Measurements from ENCODE around the gene MYL11. TPM values are rescaled to one million over a fixed set of nuclear protein-coding genes. Genes with fewer than 3 reads are reported as not detected.

Gene MYL11
- not detected in 2 replicates for total RNA-seq (ENCODE audit: low replicate concordance)

DNA sequence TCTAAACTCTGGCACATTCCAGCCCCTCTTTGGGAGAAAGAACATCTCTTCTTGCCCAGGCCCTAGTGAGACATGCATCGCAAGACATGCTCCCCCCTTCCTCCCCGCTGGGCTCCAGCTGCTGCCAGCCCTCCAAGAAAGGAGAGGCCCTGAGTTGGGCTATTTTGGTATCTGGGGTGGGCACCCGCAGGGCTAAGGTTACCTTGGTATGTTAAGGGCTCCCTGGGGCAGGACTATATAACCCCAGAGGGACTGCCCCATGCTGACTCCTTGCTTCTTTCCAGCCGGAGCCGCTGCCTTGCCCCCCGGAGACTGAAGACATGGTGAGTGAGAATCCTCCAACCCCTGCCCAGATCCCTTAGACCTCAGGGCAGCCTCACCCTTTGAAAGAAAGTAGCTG lies at the start of gene MYL11:
TSS of gene MYL11 (plus strand) at position 265 of the 400 bp plus-strand sequence. CDS start at position 321, 56 bp downstream.

DNA sequence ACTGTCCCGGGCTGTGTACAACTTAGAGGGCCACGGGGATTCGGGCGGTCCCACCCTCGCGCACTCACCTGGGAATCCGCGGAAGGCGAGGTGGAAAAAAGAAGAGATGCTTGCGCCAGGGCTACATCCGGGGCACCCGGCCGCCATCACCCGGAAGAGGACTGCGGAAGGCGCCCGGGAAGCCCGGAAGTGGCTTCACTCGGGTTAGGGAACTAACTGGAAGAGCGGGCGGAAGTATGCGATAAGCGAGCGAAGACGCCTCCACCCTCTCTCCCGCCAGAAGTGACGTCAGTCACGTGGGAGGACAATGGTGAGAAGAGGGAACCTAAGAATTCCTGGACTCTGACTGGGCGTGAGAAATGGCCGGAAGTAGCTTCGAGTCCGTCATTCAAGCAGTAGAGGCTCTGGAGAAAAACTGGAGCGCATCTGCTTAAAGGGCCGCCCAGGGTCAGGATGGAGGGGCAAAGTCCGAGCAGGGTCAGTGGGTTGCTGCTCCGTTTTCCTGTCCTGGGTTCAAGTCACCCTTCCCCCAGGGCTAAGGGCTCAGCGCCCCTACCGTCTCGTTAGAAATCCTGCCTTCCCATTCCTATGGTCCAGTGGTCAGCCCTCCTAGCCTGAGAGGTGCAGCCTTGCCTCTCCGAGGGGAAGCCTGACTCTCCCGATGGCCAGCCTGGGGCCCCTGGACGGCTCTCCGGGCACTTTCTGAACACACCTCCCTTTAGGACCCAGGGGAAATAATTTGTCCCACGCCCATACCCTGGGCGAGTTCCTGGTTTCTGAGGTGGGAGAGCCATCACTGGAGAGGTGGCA lies 19.3 kb upstream of the MYL11 start, which contains the start of gene CD2BP2:
TSS of gene CD2BP2 (minus strand) at position 165 of the 810 bp plus-strand sequence. CDS start 627 bp downstream, outside the sequence.

DNA sequence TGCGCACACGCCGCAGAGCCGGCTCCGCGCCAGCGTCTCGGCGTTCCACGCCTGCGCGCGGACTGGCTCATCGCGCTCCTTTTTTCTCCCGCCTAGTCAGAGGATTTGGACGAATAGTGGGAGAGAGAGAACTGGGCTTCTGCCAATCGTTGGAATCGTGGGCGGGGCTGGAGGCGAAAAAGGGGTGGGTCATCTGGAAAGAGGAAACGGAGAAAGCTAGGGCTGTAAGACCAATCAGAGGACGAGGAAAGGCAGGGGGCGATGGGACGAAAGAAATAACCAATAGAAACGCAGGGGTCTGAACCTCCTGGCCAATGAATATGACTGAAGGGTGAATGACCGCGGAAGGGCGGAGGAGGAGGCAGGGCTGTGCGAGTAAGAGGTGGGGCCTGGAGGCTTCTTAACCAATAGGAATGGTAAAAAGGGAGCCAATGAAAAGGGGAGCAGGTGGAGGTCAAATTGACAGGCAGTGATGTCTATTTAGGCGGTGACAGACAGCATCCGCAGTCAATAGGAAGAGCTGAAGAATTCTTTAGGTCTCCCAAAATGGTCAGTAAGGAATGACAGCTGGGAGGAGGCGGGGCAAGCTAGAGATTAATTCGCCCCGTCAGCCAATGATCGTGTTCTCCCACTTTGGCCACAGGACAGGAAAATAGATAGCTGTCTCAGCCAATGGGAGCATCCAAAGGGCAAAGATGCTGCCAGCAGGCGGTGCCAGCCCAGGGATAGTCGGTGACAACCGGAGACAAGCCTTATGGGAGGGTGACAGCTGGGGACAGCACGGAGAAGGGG lies 4.0 kb upstream of the MYL11 start, which contains the start of gene TBC1D10B:
TSS of gene TBC1D10B (minus strand) at position 39 of the 792 bp plus-strand sequence. CDS start 311 bp downstream, outside the sequence.

DNA sequence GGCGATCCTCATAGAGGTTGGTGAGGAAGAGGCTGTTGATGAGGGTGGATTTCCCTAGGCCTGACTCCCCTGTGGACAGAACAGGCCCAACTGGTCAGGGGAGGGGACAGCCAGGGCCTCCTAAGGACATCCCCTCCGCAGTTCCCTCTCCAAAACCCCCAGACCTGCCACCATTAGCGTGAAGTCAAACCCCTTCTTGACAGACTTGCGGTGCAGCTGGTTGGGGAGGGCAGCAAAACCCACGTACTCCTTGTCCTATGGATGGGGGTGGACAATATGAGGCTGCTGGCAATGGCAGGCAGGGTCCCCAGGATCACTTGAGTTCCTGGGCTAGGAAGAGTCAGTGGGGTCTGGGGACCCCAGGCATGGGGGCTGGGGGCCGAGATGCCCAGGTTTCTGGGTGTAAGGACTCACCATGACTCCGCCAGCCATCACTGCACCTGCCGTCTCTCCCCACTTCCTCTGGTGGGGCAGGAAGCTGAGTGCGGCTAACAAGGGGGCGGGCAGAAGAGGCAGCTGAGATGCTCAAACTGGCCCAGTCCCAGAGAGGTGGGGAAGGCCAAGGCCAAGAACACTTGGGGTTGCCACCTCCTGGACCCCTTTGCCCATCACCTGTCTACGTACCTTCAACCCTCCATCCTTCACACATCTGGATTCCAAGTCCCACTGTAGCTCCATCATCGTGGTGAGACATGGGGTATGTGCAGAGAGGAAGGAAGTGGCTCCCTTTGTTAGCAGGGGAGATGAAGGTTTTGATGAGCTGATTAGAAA lies 7.7 kb downstream of the MYL11 start, which contains the start of gene SEPTIN1:
TSS of gene SEPTIN1 (minus strand) at position 451 of the 771 bp plus-strand sequence. CDS start at position 432, 19 bp downstream.

DNA sequence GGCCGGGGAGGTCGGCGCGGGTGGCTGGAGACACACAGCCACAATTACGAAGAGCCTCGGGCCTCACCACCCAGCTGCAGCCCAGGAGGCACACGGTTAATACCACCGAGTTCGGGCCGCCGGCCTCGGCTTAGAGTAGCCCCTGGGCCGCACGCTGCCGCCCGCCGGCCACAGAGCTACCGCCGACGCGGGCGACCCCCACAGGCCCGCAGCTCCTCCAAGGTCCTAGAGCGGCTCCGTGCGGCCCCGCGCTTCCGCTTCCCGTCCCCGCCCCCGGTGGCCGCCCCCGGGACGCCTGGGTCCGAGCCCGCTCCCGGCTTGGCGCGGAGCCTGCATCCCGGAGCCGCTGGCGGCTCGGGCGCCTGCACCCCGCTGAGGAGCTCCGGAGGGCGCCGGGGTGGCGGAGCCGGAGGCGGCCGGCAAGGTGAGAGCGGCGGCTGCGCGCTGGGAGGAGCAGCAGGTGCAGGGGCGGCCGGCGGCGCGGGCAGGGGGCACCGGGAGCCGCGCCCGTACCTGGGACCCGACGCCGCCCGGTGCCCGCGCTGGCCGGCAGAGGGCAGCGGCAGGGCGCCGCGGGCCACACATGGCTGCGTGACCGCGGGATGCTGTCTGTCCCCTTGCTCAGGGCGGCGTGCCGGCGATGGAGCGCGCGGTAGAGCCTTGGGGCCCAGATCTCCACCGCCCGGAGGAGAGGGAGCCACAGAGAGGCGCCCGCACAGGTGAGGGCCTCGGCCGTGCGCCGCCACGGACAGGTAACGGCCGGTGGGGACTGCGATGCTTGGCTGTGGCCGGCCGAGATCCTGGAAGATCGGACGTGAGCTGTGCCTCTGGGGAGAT lies 20.8 kb downstream of the MYL11 start, which contains the start of gene ZNF48:
TSS of gene ZNF48 (plus strand) at position 266 of the 837 bp plus-strand sequence. CDS start at position 641, 375 bp downstream.

DNA sequence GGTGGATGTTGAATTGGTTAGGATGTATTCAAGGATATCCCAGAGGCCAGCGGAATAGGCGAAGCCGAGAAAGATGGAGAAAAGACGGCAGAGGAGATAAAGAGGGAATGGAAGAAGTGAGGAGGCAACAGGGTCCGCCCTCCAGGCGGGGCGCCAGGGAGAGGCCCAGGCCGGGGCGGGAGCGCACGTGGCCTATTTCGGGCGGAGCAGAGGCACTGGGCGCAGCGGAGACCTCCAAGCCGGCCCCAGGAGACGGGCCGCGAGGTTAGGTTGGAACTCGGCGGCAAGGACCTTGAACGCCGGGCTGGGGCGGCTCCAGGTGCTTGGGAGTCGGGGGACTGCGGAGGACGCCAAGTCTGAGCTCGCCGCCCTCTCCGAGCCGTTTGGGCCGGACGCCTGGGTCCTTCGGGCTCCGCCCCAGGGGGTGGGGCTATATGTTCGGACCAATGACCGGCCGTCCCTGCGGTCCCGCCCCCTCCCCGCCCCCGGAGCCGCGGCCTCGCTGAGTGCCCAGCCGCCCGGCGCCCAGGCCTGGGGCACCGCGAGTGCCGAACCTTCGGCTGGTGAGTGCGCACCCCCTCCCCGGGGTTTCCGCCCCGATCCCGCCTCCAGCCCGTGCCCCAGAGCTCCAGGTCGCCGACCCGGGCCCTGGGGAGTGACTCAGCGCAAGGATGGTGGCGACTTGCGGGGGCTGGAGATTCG lies 32.7 kb downstream of the MYL11 start, which contains the start of gene ZNF771:
TSS of gene ZNF771 (plus strand) at position 505 of the 702 bp plus-strand sequence. CDS start 448 bp downstream, outside the sequence.

Other genes starting within 250 kb of the MYL11 start
- gene CORO1A, start 191.2 kb upstream of the MYL11 start, total RNA-seq (ENCODE audit: low replicate concordance), result 0.47 and 1.9 TPM in 2 replicates
- 23.3 and 43.5 TPM in 2 replicates for gene BOLA2B, start 181.1 kb upstream of the MYL11 start, total RNA-seq (ENCODE audit: low replicate concordance)
- 6.2 and 39.7 TPM in 2 replicates for gene SLX1A, start 180.9 kb upstream of the MYL11 start, total RNA-seq (ENCODE audit: low replicate concordance)
- gene SULT1A3, start 175.5 kb upstream of the MYL11 start, total RNA-seq (ENCODE audit: low replicate concordance), result 1.2 and 1.4 TPM in 2 replicates
- 0.68 and 1.5 TPM in 2 replicates for gene NPIPB13, start 126.3 kb upstream of the MYL11 start, total RNA-seq (ENCODE audit: low replicate concordance)
- 25.4 and 31.0 TPM in 2 replicates for gene CD2BP2, start 19.5 kb upstream of the MYL11 start, total RNA-seq (ENCODE audit: low replicate concordance)
- 16.8 and 18.7 TPM in 2 replicates for gene TBC1D10B, start 4.3 kb upstream of the MYL11 start, total RNA-seq (ENCODE audit: low replicate concordance)
- gene SEPTIN1, start 7.8 kb downstream of the MYL11 start, total RNA-seq (ENCODE audit: low replicate concordance), result 0.12 and 0.15 TPM in 2 replicates
- 2.2 and 8.8 TPM in 2 replicates for gene ZNF48, start 20.6 kb downstream of the MYL11 start, total RNA-seq (ENCODE audit: low replicate concordance)
- 8.3 and 9.2 TPM in 2 replicates for gene ZNF771, start 32.8 kb downstream of the MYL11 start, total RNA-seq (ENCODE audit: low replicate concordance)
- gene DCTPP1, start 55.2 kb downstream of the MYL11 start, total RNA-seq (ENCODE audit: low replicate concordance), result 4.8 and 15.9 TPM in 2 replicates
- 12.4 and 19.2 TPM in 2 replicates for gene SEPHS2, start 71.1 kb downstream of the MYL11 start, total RNA-seq (ENCODE audit: low replicate concordance)
- under 0.01 TPM in 1 of 2 replicates, not detected in the other for gene ITGAL, start 97.9 kb downstream of the MYL11 start, total RNA-seq (ENCODE audit: low replicate concordance)
- gene ZNF768, start 151.8 kb downstream of the MYL11 start, total RNA-seq (ENCODE audit: low replicate concordance), result 10.3 and 12.0 TPM in 2 replicates
- gene ZNF747, start 160.1 kb downstream of the MYL11 start, total RNA-seq (ENCODE audit: low replicate concordance), result 2.2 and 6.6 TPM in 2 replicates
- gene ZNF764, start 183.6 kb downstream of the MYL11 start, total RNA-seq (ENCODE audit: low replicate concordance), result 0.70 and 3.5 TPM in 2 replicates
- 3.2 and 9.0 TPM in 2 replicates for gene ZNF688, start 196.9 kb downstream of the MYL11 start, total RNA-seq (ENCODE audit: low replicate concordance)
- 6.3 and 6.8 TPM in 2 replicates for gene ZNF785, start 210.9 kb downstream of the MYL11 start, total RNA-seq (ENCODE audit: low replicate concordance)
- gene ZNF689, start 235.6 kb downstream of the MYL11 start, total RNA-seq (ENCODE audit: low replicate concordance), result 1.9 and 3.3 TPM in 2 replicates